Mesothelial cell of epicardium (in vitro differentiated cells): ENCODE data around the gene SPOP. TPM values are rescaled to one million over a fixed set of nuclear protein-coding genes. Genes with fewer than 3 reads are reported as not detected.
A peak's percentile ranks its signal among the peaks of the same experiment; 100 is the strongest.

Source experiments
- DNase-seq, 2 experiments: peaks; one replicate each; pipeline ENCODE4 v3.0.0; 2021; ENCODE audit warnings: low spot score in 2 of 2; ENCODE audit not compliant: unreplicated experiment in 2 of 2
- H3K27ac Mint-ChIP-seq: 2 replicates; pipeline ENCODE4 v1.8.0; 2021; ENCODE audit warnings: mixed read lengths
- H3K27me3 Mint-ChIP-seq: 2 replicates; pipeline ENCODE4 v1.8.0; 2021; ENCODE audit warnings: low read depth, mixed read lengths
- H3K36me3 Mint-ChIP-seq: 2 replicates; pipeline ENCODE4 v1.8.0; 2021; ENCODE audit warnings: mixed read lengths
- H3K4me1 Mint-ChIP-seq: 2 replicates; pipeline ENCODE4 v1.8.0; 2021; ENCODE audit warnings: mixed read lengths
- H3K4me3 Mint-ChIP-seq: 2 replicates; pipeline ENCODE4 v1.8.0; 2021; ENCODE audit warnings: mild to moderate bottlenecking, moderate library complexity, mixed read lengths
- H3K9me3 Mint-ChIP-seq: 2 replicates; pipeline ENCODE4 v1.8.0; 2021; ENCODE audit warnings: mixed read lengths
- total RNA-seq: library from RNA; stranded (reverse); gene quantifications from 3 replicates; pipeline ENCODE4 v1.2.1, GENCODE V29; 2021
- TF ChIP-seq, protein P1 (sequence below): fragments of 200-600 bp; sonication (generic); IDR thresholded peaks from one replicate; pipeline ENCODE4 v1.5.0; 2021; ENCODE audit warnings: antibody characterized with exemption; ENCODE audit not compliant: unreplicated experiment

The SPOP gene
- total RNA-seq, 1 donor from 2014 or later, result 62.8 TPM

GRCh38 chr17:49692751-49693150 lies 14.9 kb upstream of the SPOP start:
- TF ChIP-seq, protein P1, sequence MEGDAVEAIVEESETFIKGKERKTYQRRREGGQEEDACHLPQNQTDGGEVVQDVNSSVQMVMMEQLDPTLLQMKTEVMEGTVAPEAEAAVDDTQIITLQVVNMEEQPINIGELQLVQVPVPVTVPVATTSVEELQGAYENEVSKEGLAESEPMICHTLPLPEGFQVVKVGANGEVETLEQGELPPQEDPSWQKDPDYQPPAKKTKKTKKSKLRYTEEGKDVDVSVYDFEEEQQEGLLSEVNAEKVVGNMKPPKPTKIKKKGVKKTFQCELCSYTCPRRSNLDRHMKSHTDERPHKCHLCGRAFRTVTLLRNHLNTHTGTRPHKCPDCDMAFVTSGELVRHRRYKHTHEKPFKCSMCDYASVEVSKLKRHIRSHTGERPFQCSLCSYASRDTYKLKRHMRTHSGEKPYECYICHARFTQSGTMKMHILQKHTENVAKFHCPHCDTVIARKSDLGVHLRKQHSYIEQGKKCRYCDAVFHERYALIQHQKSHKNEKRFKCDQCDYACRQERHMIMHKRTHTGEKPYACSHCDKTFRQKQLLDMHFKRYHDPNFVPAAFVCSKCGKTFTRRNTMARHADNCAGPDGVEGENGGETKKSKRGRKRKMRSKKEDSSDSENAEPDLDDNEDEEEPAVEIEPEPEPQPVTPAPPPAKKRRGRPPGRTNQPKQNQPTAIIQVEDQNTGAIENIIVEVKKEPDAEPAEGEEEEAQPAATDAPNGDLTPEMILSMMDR, result no peak
- H3K27ac Mint-ChIP-seq, result no peak overlapping the region
- H3K36me3 Mint-ChIP-seq, result no peaks in the 10 kb centered on the region
- no peak overlapping the region for H3K4me3 Mint-ChIP-seq
- no peak for DNase-seq
- H3K9me3 Mint-ChIP-seq, result no peaks in the 10 kb centered on the region
- H3K4me1 Mint-ChIP-seq, result peaks cover 15% of the 10 kb centered on the region
- peaks cover 24% of the 10 kb centered on the region for H3K27me3 Mint-ChIP-seq

- peaks cover 15% of the 10 kb centered on the region for H3K4me1 Mint-ChIP-seq
- no peak overlapping the region for H3K4me3 Mint-ChIP-seq
- H3K9me3 Mint-ChIP-seq, result no peaks in the 10 kb centered on the region
- DNase-seq, result no peak
- TF ChIP-seq, protein P1, result no peak
- no peaks in the 10 kb centered on the region for H3K36me3 Mint-ChIP-seq
- peak overlapping the region; percentile 11 for H3K27ac Mint-ChIP-seq
- peaks cover 24% of the 10 kb centered on the region for H3K27me3 Mint-ChIP-seq
Measured at GRCh38 chr17:49691677-49692191, 13.8 kb upstream of the SPOP start.

GRCh38 chr17:49691086-49691676 lies 13.3 kb upstream of the SPOP start:
- DNase-seq, result no peak
- H3K4me1 Mint-ChIP-seq, result peaks cover 15% of the 10 kb centered on the region
- no peaks in the 10 kb centered on the region for H3K9me3 Mint-ChIP-seq
- peak overlapping the region; percentile 91 for H3K27ac Mint-ChIP-seq
- peaks cover 21% of the 10 kb centered on the region for H3K27me3 Mint-ChIP-seq
- H3K4me3 Mint-ChIP-seq, result no peak overlapping the region
- TF ChIP-seq, protein P1, result no peak
- H3K36me3 Mint-ChIP-seq, result no peaks in the 10 kb centered on the region

GRCh38 chr17:49690256-49690655 lies 12.4 kb upstream of the SPOP start:
- no peak for DNase-seq
- Mint-ChIP-seq H3K4me3 (no peak overlapping the region), H3K4me1 (peaks cover 15% of the 10 kb centered on the region), H3K36me3 (no peaks in the 10 kb centered on the region), H3K27ac (no peak overlapping the region), H3K27me3 (peaks cover 20% of the 10 kb centered on the region), H3K9me3 (no peaks in the 10 kb centered on the region)
- TF ChIP-seq, protein P1, result no peak

DNA sequence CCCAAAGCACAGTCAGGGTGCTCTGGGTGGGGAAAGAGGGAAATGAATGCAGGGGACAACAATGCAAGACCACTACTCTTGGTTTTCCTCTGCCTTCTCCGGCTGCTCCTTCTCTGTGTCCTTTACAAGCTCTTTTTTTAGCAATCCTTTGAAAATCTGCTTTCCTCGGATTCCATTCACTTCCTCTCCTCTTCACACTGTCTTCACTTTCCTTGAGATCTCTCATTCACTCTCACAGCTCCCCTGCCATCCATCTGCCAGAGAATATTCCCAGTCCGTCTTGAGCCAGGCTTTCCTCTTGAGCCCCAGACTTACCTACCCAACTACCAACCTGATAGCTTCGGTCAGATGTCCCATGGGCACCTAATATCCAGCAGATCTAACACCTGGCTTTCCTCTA lies 11.0 kb upstream of the SPOP start:
- H3K27ac Mint-ChIP-seq, result peak overlapping the region; percentile 8
- H3K27me3 Mint-ChIP-seq, result peaks cover 14% of the 10 kb centered on the region
- H3K4me1 Mint-ChIP-seq, result peaks cover 15% of the 10 kb centered on the region
- H3K36me3 Mint-ChIP-seq, result no peaks in the 10 kb centered on the region
- H3K9me3 Mint-ChIP-seq, result no peaks in the 10 kb centered on the region
- no peak for DNase-seq
- H3K4me3 Mint-ChIP-seq, result no peak overlapping the region
- TF ChIP-seq, protein P1, result no peak
